Stimulated activated CD8-positive, alpha-beta memory T cell treated with anti-CD3 and anti-CD28 coated beads, Interleukin-4, amount 100 ng/mL, for 48 hours (primary cell): ENCODE results near the gene SNX6.
"Not testable (repeated sequence)": the region's sequence is repeated elsewhere in the genome, so short reads cannot be mapped to it uniquely, and the experiment has no call there.

Source experiments
- DNase-seq: peaks from one replicate; pipeline ENCODE4 v3.0.0-alpha.2; 2020

The SNX6 gene

GRCh38 chr14:34562037-34562775 lies 67.7 kb downstream of the SNX6 start:
- not testable (repeated sequence) for DNase-seq

GRCh38 chr14:34556498-34556829 lies 73.5 kb downstream of the SNX6 start:
- DNase-seq, result not testable (repeated sequence)

DNA sequence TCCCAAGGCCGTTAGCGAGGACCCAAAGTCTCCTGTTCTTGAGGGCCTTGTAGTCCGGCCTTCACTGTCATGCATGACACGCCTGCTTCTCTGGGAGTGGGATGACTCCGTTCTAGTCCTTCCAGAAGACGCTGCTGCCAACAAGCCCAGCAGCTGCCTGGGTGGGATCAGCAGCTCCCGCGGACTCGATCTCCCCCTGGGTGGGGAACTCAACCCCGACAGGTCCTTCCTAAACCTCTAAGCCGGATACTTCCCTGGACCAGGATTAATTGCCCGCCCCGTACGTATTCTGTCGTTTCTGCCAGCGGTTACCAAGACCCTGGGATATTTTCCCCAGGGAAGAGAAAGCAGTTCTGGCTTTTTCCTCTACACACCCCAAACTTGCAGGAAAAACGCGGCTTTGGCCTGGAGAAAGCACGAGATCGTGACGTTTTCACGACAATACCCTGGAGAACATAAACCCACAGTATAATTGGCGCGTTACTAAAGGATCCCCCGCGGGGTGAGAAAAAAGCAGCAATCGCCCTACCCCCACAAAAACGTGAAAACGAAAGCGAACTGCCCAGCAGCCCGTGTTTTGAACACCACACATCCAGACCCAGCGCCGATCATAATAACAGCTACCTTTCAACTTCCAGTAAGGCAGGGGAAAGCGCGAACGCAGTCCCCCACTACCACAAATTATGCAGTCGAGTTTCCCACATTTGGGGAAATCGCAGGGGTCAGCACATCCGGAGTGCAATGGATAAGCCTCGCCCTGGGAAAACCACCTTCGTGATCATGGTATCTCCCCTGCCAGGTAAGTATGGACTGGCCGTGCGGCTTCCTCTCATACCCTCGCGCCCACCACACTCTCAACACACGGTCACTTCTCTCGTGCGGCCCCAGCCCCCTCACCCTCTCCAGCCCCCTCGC lies 74.1 kb downstream of the SNX6 start:
- DNase-seq, result not testable (repeated sequence)

DNA sequence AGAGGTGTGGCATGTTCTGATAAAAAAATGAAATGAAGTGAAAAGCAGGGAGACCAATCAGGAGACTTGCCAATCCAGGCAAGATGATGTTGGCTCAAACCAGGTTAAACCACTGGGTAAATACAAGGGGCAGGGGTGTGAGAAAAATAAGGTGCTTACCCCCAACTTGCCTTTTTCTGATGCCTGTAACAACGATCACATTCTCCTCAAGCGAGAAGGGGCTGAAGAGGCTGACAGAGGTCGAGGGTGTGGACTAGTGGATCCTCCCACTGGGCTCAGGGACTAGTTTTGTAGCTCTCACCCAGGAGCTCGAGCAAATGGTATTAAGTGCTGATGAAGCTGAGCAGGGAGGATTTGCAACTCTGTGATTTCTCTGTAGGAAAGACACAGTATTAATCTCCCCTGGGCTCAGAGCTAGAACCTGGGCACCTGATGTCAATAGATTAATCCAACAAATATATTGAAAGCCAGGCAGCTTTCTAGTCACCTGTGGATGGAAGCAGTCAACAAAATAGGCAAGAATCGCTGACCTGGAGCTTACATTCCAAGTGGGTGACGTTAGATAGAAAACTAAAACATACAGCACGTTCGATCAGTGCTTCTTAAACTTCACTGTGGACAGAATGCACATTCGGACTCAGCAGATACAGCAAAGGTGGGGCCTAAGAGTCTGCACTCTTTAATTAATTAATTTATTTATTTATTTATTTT lies 75.3 kb downstream of the SNX6 start:
- DNase-seq, result no peak

DNA sequence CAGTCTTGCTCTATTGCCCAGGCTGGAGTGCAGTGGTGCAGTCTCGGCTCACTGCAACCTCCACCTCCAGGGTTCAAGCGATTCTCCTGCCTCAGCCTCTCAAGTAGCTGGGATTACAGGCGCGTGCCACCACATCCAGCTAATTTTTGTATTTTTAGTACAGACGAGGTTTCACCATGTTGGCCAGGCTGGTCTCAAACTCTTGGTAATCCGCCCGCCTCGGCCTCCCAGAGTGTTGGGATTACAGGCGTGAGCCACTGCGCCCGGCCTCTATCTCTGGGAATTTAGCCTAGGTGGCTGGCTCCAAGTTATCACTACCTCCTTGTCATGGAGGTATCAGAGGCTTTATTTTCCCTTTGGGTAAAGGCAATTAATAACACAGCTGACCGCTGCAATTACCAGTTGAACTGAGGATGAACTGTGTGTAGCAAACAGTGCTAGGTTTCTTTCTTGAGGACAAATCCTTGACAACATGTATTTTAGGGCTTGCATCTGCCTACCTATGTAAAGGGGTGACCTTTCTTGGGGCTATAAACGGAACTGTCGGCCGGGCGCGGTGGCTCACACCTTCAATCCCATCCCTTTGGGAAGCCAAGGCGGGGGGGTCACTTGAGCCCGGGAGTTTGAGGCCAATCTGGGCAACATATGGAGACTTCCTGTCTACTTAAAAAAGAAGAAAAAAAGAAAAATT lies 80.5 kb downstream of the SNX6 start:
- not testable (repeated sequence) for DNase-seq

GRCh38 chr14:34548472-34548981 lies 81.4 kb downstream of the SNX6 start:
- DNase-seq, result no peak

GRCh38 chr14:34547136-34547520 lies 82.8 kb downstream of the SNX6 start:
- DNase-seq, result not testable (repeated sequence)

DNA sequence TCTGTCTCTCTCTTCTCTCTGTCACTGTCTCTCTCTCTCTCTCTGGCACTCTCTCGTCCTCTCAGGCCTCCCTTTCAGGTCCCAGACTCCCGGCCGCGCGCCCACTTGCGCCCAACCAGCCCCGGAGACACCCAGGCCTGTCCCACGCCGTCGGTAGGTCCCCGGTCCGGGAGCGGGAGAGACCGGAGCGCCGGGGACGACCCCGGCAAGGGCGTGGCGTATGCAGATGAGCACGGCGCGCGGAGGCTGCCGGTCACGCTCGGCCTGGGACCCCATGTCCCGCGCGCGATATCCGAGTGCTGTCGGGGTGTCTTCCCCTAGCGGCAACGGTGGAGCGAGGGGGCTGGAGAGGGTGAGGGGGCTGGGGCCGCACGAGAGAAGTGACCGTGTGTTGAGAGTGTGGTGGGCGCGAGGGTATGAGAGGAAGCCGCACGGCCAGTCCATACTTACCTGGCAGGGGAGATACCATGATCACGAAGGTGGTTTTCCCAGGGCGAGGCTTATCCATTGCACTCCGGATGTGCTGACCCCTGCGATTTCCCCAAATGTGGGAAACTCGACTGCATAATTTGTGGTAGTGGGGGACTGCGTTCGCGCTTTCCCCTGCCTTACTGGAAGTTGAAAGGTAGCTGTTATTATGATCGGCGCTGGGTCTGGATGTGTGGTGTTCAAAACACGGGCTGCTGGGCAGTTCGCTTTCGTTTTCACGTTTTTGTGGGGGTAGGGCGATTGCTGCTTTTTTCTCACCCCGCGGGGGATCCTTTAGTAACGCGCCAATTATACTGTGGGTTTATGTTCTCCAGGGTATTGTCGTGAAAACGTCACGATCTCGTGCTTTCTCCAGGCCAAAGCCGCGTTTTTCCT lies 83.4 kb downstream of the SNX6 start:
- not testable (repeated sequence) for DNase-seq

DNA sequence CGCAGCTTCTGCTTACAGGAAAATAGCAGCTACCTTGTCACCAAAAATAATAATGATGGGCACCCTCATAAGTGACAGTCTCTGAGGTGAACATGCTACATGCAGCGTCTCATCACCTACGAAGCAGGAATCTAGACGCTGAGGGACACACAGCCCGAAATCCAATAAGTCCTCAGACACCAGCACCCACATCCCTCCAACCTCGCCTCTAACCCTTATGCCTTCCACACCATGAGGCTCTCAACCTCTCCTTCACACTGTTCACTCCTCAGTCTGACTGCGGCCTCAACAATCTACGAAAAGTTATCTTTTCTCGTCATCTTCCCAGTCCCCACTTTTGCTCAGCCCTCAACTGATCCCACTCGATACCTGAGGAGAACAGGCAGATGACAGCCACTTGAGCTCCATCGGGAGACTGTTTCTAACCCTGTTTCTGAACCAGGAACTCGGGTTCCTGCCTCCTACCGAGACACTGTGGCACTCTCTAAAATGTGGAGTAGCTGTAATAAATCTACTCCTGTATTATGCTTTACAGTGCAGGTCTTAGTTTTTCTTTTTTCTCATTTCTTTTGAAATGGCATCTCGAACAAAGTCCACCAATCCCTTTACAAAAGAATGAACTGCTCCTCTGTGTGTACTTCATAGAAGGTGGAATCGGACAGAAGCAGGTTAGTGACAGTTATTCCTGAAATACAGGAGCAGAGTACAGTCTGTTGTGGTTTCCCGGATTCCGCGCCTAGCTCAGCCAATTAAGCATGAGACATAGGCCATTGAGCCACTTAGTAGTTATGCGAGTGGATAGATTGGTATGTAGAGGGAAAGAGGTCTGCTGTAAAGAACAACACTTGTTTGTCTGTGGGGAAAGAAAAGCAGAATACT lies 89.5 kb downstream of the SNX6 start:
- not testable (repeated sequence) for DNase-seq

DNA sequence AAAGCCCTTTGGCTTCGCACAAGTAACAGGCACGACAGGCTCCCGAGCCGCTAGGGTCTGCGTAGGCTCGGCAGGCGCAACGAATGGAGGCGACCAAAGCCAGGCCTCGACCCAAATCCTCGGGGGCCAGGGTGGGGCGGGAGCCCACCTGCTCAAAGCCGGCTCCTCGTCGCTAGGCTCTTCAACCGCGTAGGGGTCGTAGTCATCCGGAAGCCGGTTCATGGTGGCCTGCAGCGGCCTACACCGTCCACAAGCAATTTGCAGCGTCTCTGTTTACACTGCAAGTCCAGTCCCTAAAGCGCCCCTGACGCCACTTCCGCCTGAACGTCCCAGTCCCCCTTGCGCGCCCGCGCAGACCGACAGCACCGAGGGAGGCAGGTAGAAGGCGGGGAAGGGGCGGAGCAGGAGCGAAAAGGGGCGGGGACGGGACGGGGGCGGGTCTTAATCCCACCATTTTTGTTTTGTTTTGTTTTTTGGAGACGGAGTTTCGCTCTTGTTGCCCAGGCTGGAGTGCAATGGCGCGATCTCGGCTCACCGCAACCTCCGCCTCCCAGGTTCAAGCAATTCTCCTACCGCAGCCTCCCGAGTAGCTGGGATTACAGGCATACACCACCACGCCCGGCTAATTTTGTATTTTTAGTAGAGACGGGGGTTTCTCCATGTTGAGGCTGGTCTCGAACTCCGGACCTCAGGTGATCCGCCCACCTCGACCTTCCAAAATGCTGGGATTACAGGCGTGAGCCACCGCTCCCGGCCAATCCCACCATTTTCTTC lies 90.4 kb downstream of the SNX6 start, which contains the start of gene EAPP:
TSS of gene EAPP (minus strand) at position 295 of the 774 bp plus-strand sequence. CDS start at position 222, 73 bp downstream.
- peak; percentile 96 for DNase-seq

DNA sequence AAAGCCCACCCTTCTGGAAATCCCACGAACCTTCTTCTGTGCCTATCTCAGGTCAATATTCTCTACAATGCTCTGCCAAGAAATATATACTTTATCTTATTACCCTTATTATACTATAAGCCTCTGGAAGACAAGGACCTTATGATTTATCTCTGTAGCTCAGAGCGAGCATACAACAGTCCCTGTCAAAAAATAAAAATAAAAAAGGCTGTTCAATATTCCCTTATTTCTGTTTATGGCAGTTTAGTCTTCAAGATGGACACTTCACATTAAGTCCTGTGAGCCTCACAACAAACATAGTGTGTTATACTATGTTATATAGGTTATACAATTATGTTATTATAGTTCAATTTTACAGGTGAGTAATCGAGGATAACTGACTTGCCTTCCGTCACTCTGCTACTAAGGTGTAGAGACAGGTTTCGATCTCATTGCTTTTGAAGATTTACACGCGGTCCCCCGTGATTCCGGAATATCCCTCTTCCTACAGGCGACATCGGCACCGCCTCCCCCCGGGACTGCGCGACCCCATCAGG lies 91.0 kb downstream of the SNX6 start:
- no peak for DNase-seq

DNA sequence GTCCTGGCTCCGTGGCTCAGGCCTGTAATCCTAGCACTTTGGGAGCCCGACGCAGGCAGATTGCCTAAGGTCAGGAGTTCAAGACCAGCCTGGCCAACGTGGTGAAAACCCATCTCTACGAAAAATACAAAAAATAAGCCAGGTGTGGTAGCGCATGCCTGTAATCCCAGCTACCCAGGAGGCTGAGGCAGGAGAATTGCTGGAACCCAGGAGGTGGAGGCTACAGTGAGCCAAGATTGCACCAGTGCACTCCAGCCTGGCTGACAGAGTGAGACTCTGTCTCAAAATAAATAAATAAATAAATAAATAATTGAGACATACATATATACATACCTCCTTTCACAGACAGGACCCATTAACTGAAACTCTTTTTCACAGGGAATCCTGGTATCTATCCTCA lies 91.9 kb downstream of the SNX6 start:
- DNase-seq, result not testable (repeated sequence)

- no peak for DNase-seq
Measured at GRCh38 chr14:34537677-34538009, 92.3 kb downstream of the SNX6 start.

- DNase-seq, result no peak
Measured at GRCh38 chr14:34536951-34537676, 92.8 kb downstream of the SNX6 start.

DNA sequence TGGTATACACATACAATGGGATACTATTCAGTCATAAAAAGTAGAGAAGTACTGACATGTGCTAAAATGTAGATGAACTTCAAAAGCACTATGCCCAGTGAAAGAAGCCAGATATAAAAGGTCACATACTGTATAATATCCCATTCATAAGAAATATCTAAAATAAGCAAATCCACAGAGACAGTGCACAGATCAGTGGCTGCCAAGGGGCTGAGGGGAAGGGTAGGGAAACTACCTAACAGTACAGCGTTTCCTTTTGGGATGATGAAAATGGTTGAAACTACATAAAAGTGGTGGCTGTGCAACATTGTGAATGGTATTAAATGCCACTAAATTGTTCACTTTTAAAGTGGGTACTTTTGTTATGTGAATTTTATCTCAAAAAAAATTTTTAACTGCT lies 102.4 kb downstream of the SNX6 start:
- DNase-seq, result no peak

- not testable (repeated sequence) for DNase-seq
Measured at GRCh38 chr14:34524216-34524615, 105.7 kb downstream of the SNX6 start.

- no peak for DNase-seq
Measured at GRCh38 chr14:34522496-34522895, 107.5 kb downstream of the SNX6 start.

GRCh38 chr14:34521071-34521470 lies 108.9 kb downstream of the SNX6 start:
- DNase-seq, result not testable (repeated sequence)
